OCI-LY3 (cell line): Measurements from ENCODE around the gene IDH2.

Source experiments
- CTCF ChIP-seq: fragments of 200-600, 300-600 bp; sonication (generic); IDR thresholded peaks from 2 replicates; pipeline ENCODE4 v1.5.1; 2014; ENCODE audit warnings: antibody characterized with exemption, low read length, low read depth
- EZH2phosphoT487 ChIP-seq: fragments of 200-600 bp; shearing (Covaris generic); IDR thresholded peaks from 2 replicates; pipeline ENCODE4 v1.6.1; 2018; ENCODE audit warnings: antibody characterized with exemption, mixed run types, low read depth

GRCh38 chr15:90074023-90074422 is 28.2 kb downstream of the IDH2 start:
- TF ChIP-seq CTCF (no peak), EZH2phosphoT487 (no peak)
